Activated naive CD8-positive, alpha-beta T cell (primary cell): ENCODE measurements around the gene CACHD1.

ENCODE experiments used
- H3K27ac Mint-ChIP-seq: one replicate; pipeline ENCODE4 v1.8.0; 2021; ENCODE audit warnings: mixed read lengths
- H3K27me3 Mint-ChIP-seq: one replicate; pipeline ENCODE4 v1.8.0; 2021; ENCODE audit warnings: mixed read lengths
- H3K36me3 Mint-ChIP-seq: one replicate; pipeline ENCODE4 v1.8.0; 2021; ENCODE audit warnings: mixed read lengths
- H3K4me1 Mint-ChIP-seq: one replicate; pipeline ENCODE4 v1.8.0; 2021; ENCODE audit warnings: low read depth, mixed read lengths
- H3K4me3 Mint-ChIP-seq: one replicate; pipeline ENCODE4 v1.8.0; 2021; ENCODE audit warnings: mild to moderate bottlenecking, mixed read lengths
- H3K9me3 Mint-ChIP-seq: one replicate; pipeline ENCODE4 v1.8.0; 2021; ENCODE audit warnings: low read depth, mixed read lengths

Gene CACHD1

GRCh38 chr1:64630611-64631010 lies 160.7 kb downstream of the CACHD1 start:
- H3K4me1 Mint-ChIP-seq, result peaks cover 16% of the 10 kb centered on the region
- H3K36me3 Mint-ChIP-seq, result peaks cover 8% of the 10 kb centered on the region
- no peaks in the 10 kb centered on the region for H3K27me3 Mint-ChIP-seq
- peak overlapping the region; percentile 9 for H3K4me3 Mint-ChIP-seq
- no peaks in the 10 kb centered on the region for H3K9me3 Mint-ChIP-seq
- no peak overlapping the region for H3K27ac Mint-ChIP-seq

GRCh38 chr1:64631346-64632034 lies 161.6 kb downstream of the CACHD1 start:
- peaks cover 8% of the 10 kb centered on the region for H3K36me3 Mint-ChIP-seq
- H3K4me3 Mint-ChIP-seq, result no peak overlapping the region
- no peaks in the 10 kb centered on the region for H3K27me3 Mint-ChIP-seq
- no peak overlapping the region for H3K27ac Mint-ChIP-seq
- H3K4me1 Mint-ChIP-seq, result peaks cover 16% of the 10 kb centered on the region
- no peaks in the 10 kb centered on the region for H3K9me3 Mint-ChIP-seq

- Mint-ChIP-seq H3K4me1 (peaks cover 16% of the 10 kb centered on the region), H3K9me3 (no peaks in the 10 kb centered on the region), H3K4me3 (no peak overlapping the region), H3K36me3 (peaks cover 8% of the 10 kb centered on the region), H3K27me3 (no peaks in the 10 kb centered on the region), H3K27ac (no peak overlapping the region)
Observed at GRCh38 chr1:64632936-64633335, 163.0 kb downstream of the CACHD1 start.

GRCh38 chr1:64645735-64646134 lies 175.8 kb downstream of the CACHD1 start:
- H3K27me3 Mint-ChIP-seq, result no peaks in the 10 kb centered on the region
- no peaks in the 10 kb centered on the region for H3K9me3 Mint-ChIP-seq
- H3K36me3 Mint-ChIP-seq, result no peaks in the 10 kb centered on the region
- H3K4me3 Mint-ChIP-seq, result no peak overlapping the region
- H3K4me1 Mint-ChIP-seq, result no peaks in the 10 kb centered on the region
- H3K27ac Mint-ChIP-seq, result no peak overlapping the region

GRCh38 chr1:64650411-64650810 lies 180.5 kb downstream of the CACHD1 start:
- no peaks in the 10 kb centered on the region for H3K27me3 Mint-ChIP-seq
- no peaks in the 10 kb centered on the region for H3K9me3 Mint-ChIP-seq
- no peak overlapping the region for H3K27ac Mint-ChIP-seq
- no peaks in the 10 kb centered on the region for H3K4me1 Mint-ChIP-seq
- no peak overlapping the region for H3K4me3 Mint-ChIP-seq
- H3K36me3 Mint-ChIP-seq, result no peaks in the 10 kb centered on the region

GRCh38 chr1:64651841-64652240 lies 181.9 kb downstream of the CACHD1 start:
- no peaks in the 10 kb centered on the region for H3K4me1 Mint-ChIP-seq
- H3K9me3 Mint-ChIP-seq, result no peaks in the 10 kb centered on the region
- H3K27ac Mint-ChIP-seq, result no peak overlapping the region
- no peak overlapping the region for H3K4me3 Mint-ChIP-seq
- no peaks in the 10 kb centered on the region for H3K36me3 Mint-ChIP-seq
- no peaks in the 10 kb centered on the region for H3K27me3 Mint-ChIP-seq

- Mint-ChIP-seq H3K27me3 (no peaks in the 10 kb centered on the region), H3K9me3 (no peaks in the 10 kb centered on the region), H3K36me3 (no peaks in the 10 kb centered on the region), H3K27ac (no peak overlapping the region), H3K4me1 (no peaks in the 10 kb centered on the region), H3K4me3 (no peak overlapping the region)
Observed at GRCh38 chr1:64653466-64653865, 183.5 kb downstream of the CACHD1 start.

GRCh38 chr1:64654519-64655341 lies 184.8 kb downstream of the CACHD1 start:
- no peaks in the 10 kb centered on the region for H3K4me1 Mint-ChIP-seq
- no peak overlapping the region for H3K27ac Mint-ChIP-seq
- no peaks in the 10 kb centered on the region for H3K9me3 Mint-ChIP-seq
- H3K27me3 Mint-ChIP-seq, result no peaks in the 10 kb centered on the region
- no peak overlapping the region for H3K4me3 Mint-ChIP-seq
- H3K36me3 Mint-ChIP-seq, result peaks cover 3% of the 10 kb centered on the region

GRCh38 chr1:64655861-64656260 lies 185.9 kb downstream of the CACHD1 start:
- H3K36me3 Mint-ChIP-seq, result peaks cover 4% of the 10 kb centered on the region
- no peak overlapping the region for H3K4me3 Mint-ChIP-seq
- H3K9me3 Mint-ChIP-seq, result no peaks in the 10 kb centered on the region
- no peaks in the 10 kb centered on the region for H3K27me3 Mint-ChIP-seq
- H3K4me1 Mint-ChIP-seq, result no peaks in the 10 kb centered on the region
- H3K27ac Mint-ChIP-seq, result no peak overlapping the region

GRCh38 chr1:64659478-64660138 lies 189.7 kb downstream of the CACHD1 start:
- H3K4me1 Mint-ChIP-seq, result no peaks in the 10 kb centered on the region
- H3K27me3 Mint-ChIP-seq, result no peaks in the 10 kb centered on the region
- no peak overlapping the region for H3K27ac Mint-ChIP-seq
- no peak overlapping the region for H3K4me3 Mint-ChIP-seq
- no peaks in the 10 kb centered on the region for H3K9me3 Mint-ChIP-seq
- H3K36me3 Mint-ChIP-seq, result peaks cover 4% of the 10 kb centered on the region

GRCh38 chr1:64663668-64664067 lies 193.7 kb downstream of the CACHD1 start:
- H3K36me3 Mint-ChIP-seq, result peaks cover 8% of the 10 kb centered on the region
- H3K4me3 Mint-ChIP-seq, result no peak overlapping the region
- H3K27ac Mint-ChIP-seq, result no peak overlapping the region
- no peaks in the 10 kb centered on the region for H3K27me3 Mint-ChIP-seq
- no peaks in the 10 kb centered on the region for H3K4me1 Mint-ChIP-seq
- no peaks in the 10 kb centered on the region for H3K9me3 Mint-ChIP-seq

GRCh38 chr1:64664299-64664698 lies 194.4 kb downstream of the CACHD1 start:
- Mint-ChIP-seq H3K27me3 (no peaks in the 10 kb centered on the region), H3K4me1 (no peaks in the 10 kb centered on the region), H3K27ac (no peak overlapping the region), H3K4me3 (no peak overlapping the region), H3K9me3 (no peaks in the 10 kb centered on the region), H3K36me3 (peaks cover 8% of the 10 kb centered on the region)

- Mint-ChIP-seq H3K9me3 (no peaks in the 10 kb centered on the region), H3K27me3 (no peaks in the 10 kb centered on the region), H3K4me3 (no peak overlapping the region), H3K27ac (no peak overlapping the region), H3K36me3 (peaks cover 5% of the 10 kb centered on the region), H3K4me1 (no peaks in the 10 kb centered on the region)
Observed at GRCh38 chr1:64669098-64669675, 199.3 kb downstream of the CACHD1 start.

- H3K4me1 Mint-ChIP-seq, result no peaks in the 10 kb centered on the region
- no peaks in the 10 kb centered on the region for H3K27me3 Mint-ChIP-seq
- peaks cover under 1% of the 10 kb centered on the region for H3K36me3 Mint-ChIP-seq
- no peaks in the 10 kb centered on the region for H3K9me3 Mint-ChIP-seq
- H3K27ac Mint-ChIP-seq, result no peak overlapping the region
- no peak overlapping the region for H3K4me3 Mint-ChIP-seq
Observed at GRCh38 chr1:64675718-64676345, 205.9 kb downstream of the CACHD1 start.
